Fibroblast of mammary gland (primary cell): ENCODE data around the gene ACYP2.
"Not testable (repeated sequence)": the region's sequence is repeated elsewhere in the genome, so short reads cannot be mapped to it uniquely, and the experiment has no call there.

Source experiments
- DNase-seq: peaks from one replicate; pipeline ENCODE4 v3.0.0-alpha.2; 2010; ENCODE audit warnings: low read depth
- H3K4me3 ChIP-seq: 2 replicates; pipeline ENCODE4 v1.5.1; 2011; ENCODE audit warnings: low read depth, mild to moderate bottlenecking, low read length, moderate library complexity; ENCODE audit not compliant: control insufficient read depth
- CTCF ChIP-seq: conservative IDR thresholded peaks from 2 replicates; pipeline ENCODE4 v1.5.1; 2011; ENCODE audit warnings: low read depth, low read length, inconsistent platforms; ENCODE audit not compliant: control insufficient read depth, insufficient read depth

Gene ACYP2

GRCh38 chr2:54115284-54116137 lies at the start of gene ACYP2:
TSS of gene ACYP2 (plus strand) at chr2:54115615.
- TF ChIP-seq CTCF, result peak; percentile 22
- peak within 1 kb of the TSS; percentile 79 for H3K4me3 ChIP-seq
- DNase-seq, result peak; percentile 92

- no peak for DNase-seq
- no peak overlapping the region for H3K4me3 ChIP-seq
- TF ChIP-seq CTCF, result no peak
Observed at GRCh38 chr2:54065891-54066290, 49.5 kb upstream of the ACYP2 start.

GRCh38 chr2:54067851-54068375 lies 47.5 kb upstream of the ACYP2 start:
- TF ChIP-seq CTCF, result no peak
- no peak overlapping the region for H3K4me3 ChIP-seq
- peak; percentile 39 for DNase-seq

GRCh38 chr2:54072483-54072882 lies 42.9 kb upstream of the ACYP2 start:
- not testable (repeated sequence) for H3K4me3 ChIP-seq, DNase-seq

GRCh38 chr2:54073796-54074195 lies 41.6 kb upstream of the ACYP2 start:
- no peak overlapping the region for H3K4me3 ChIP-seq
- DNase-seq, result peak; percentile 64

GRCh38 chr2:54074606-54075341 lies 40.6 kb upstream of the ACYP2 start:
- TF ChIP-seq CTCF, result no peak
- no peak overlapping the region for H3K4me3 ChIP-seq
- DNase-seq, result peak; percentile 83

More at GRCh38 chr2:54073796-54074195, 41.6 kb upstream of the ACYP2 start:
- TF ChIP-seq CTCF, result no peak

- DNase-seq, result no peak
- TF ChIP-seq CTCF, result no peak
- H3K4me3 ChIP-seq, result no peak overlapping the region
Observed at GRCh38 chr2:54076586-54076985, 38.8 kb upstream of the ACYP2 start.
